Putamen (tissue), 1 donor: Measurements from ENCODE around the gene PCYT2.

Experiments used
- DNase-seq: peaks from one replicate; pipeline ENCODE4 v3.0.0-alpha.2; 2016; ENCODE audit warnings: low spot score

PCYT2 gene

GRCh38 chr17:81942167-81942553 is 31.0 kb upstream of the PCYT2 start:
- no peak for DNase-seq

GRCh38 chr17:81941484-81942166 is 30.4 kb upstream of the PCYT2 start:
- peak; percentile 50 for DNase-seq

GRCh38 chr17:81940538-81941483 is 29.6 kb upstream of the PCYT2 start:
- no peak for DNase-seq

GRCh38 chr17:81939881-81940385 is 28.7 kb upstream of the PCYT2 start:
- peak; percentile 52 for DNase-seq

- DNase-seq = no peak
Observed at GRCh38 chr17:81939218-81939617, 28.0 kb upstream of the PCYT2 start.

- DNase-seq = no peak
Observed at GRCh38 chr17:81935709-81936084, 24.5 kb upstream of the PCYT2 start.

GRCh38 chr17:81934850-81935708 is 23.9 kb upstream of the PCYT2 start:
- no peak for DNase-seq

GRCh38 chr17:81934098-81934757 is 23.0 kb upstream of the PCYT2 start:
- DNase-seq = no peak

GRCh38 chr17:81933178-81933699 is 22.0 kb upstream of the PCYT2 start:
- no peak for DNase-seq

GRCh38 chr17:81932333-81932983 is 21.3 kb upstream of the PCYT2 start:
- no peak for DNase-seq

- no peak for DNase-seq
Observed at GRCh38 chr17:81931557-81932332, 20.5 kb upstream of the PCYT2 start.

GRCh38 chr17:81931189-81931556 is 20.0 kb upstream of the PCYT2 start:
- DNase-seq = no peak

- DNase-seq = no peak
Observed at GRCh38 chr17:81930142-81931125, 19.2 kb upstream of the PCYT2 start.

- DNase-seq = no peak
Observed at GRCh38 chr17:81929253-81930141, 18.3 kb upstream of the PCYT2 start.

- DNase-seq = no peak
Observed at GRCh38 chr17:81928544-81929252, 17.5 kb upstream of the PCYT2 start.

GRCh38 chr17:81927653-81928543 is 16.7 kb upstream of the PCYT2 start, which contains the start of gene MAFG:
TSS of gene MAFG (minus strand) at chr17:81927735. CDS start at chr17:81923185, 4,550 bp downstream.
- DNase-seq = peak; percentile 92
